ENCODE measurements around the gene GRK1. TPM values are rescaled to one million over a fixed set of nuclear protein-coding genes. Genes with fewer than 3 reads are reported as not detected.
A peak's percentile ranks its signal among the peaks of the same experiment; 100 is the strongest.

GRK1 gene
- total and polyA plus RNA-seq, 4 donors: 0.36 to 0.97 (median 0.67) TPM

DNA sequence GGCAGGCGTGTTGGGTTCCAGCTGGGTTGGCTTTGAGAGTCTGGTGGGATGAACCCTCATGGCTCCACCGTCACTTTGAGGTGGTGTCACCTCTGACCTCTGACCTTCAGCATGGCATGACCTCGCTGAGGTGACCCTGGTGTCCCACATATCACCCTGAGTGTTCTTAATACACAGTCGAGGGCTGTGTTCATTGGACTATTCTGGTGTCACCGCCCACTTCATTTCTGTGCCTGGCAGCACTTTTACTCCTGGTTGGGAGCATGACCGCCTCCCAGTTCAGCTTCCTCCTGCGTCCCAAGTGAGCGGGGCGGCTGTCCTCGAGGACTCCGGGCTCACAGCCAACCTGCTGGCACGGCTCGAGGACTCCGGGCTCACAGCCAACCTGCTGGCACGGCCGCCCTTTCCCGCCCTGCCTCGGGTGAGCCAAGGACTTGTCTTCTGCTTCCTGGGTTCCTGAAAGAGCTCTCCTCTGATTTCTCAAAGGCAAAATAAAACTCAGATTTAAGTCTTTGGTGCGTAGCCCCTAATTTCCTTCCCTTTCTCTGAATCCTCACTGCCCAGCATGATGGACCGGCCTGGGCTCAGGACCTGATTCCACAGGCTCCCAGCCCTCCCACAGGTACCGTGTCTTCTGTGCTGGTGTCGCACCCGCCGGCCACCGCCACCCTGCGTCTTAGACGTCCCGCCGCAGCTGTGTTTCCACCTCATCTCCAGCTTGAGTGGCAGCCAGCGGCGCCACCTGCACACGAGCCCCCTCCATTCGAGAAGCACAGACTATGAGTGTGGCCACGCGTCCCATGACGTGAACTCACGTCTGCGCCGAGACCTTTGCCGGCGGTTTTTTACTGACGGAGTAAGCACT, 19.4 kb upstream of the GRK1 start:
- H3K36me3 ChIP-seq (ENCODE audit: control insufficient read depth, insufficient read depth, low read length): peaks cover 15% of the 10 kb centered on the region
- peak; percentile 41 to 93 (median 68) for DNase-seq (ENCODE audit: low read depth in 4 of 6, low spot score in 6 of 6)
- H3K4me3 ChIP-seq (ENCODE audit: low read depth, low read length): no peak overlapping the region
- no peaks in the 10 kb centered on the region for H3K27me3 ChIP-seq (ENCODE audit: control insufficient read depth, insufficient read depth, low read length)
- H3K27ac ChIP-seq (ENCODE audit: low read depth, low read length): peak overlapping the region; percentile 62
- no peaks in the 10 kb centered on the region for H3K9me3 ChIP-seq (ENCODE audit: control insufficient read depth, insufficient read depth, low read length)
- WGBS (ENCODE audit: insufficient coverage): 45% methylated on average over 40 of the region's 42 CpGs
- peaks cover 24% of the 10 kb centered on the region for H3K4me1 ChIP-seq (ENCODE audit: control insufficient read depth, insufficient read depth, low read length)

DNA sequence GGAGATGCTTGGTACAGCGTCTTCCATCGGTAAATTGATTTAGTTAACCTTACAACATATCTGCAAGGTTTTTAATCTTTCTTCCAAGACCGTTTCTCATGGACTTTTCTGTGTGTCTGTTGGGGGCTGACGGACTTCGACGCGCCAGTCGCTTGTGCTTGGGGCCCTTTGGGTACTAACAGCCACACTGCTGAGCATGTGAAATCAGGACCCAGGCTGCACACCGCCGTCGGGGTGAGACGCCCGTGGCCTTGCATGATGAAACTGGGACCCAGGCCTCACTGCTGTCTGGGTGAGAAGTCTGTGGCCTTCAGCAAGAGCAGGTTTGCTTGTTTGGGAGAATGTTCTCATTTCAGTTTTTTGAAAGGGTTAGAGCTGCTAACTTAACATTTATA, 18.8 kb upstream of the GRK1 start:
- peaks cover 18% of the 10 kb centered on the region for H3K36me3 ChIP-seq (ENCODE audit: control insufficient read depth, insufficient read depth, low read length)
- peaks cover 27% of the 10 kb centered on the region for H3K4me1 ChIP-seq (ENCODE audit: control insufficient read depth, insufficient read depth, low read length)
- H3K4me3 ChIP-seq (ENCODE audit: low read depth, low read length): no peak overlapping the region
- H3K27ac ChIP-seq (ENCODE audit: low read depth, low read length): no peak overlapping the region
- no peaks in the 10 kb centered on the region for H3K27me3 ChIP-seq (ENCODE audit: control insufficient read depth, insufficient read depth, low read length)
- no peak for DNase-seq (ENCODE audit: low read depth in 4 of 6, low spot score in 6 of 6)
- WGBS (ENCODE audit: insufficient coverage): 91% methylated on average over 11 of the region's 13 CpGs
- no peaks in the 10 kb centered on the region for H3K9me3 ChIP-seq (ENCODE audit: control insufficient read depth, insufficient read depth, low read length)

DNA sequence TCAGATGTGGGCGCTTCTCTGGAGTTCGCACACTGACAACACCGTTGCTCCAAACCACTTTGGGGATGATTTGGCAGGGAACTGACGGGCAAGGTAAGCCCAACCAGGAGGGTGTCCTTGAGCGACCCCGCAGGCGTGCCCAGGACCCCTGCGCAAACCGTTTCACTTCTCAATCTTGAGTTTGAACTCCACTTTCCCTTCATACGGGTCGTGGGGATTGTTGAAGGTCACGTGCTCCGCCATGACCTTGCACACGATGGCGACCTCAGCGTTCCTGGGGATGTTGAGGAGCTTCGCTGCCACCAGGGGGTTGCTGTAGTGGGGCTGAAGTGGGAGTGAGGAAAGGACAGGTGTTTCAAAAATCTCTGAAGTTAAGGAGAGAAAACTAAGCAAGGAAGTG, 17.8 kb upstream of the GRK1 start:
- WGBS (ENCODE audit: insufficient coverage): 85% methylated on average over 12 of the region's 17 CpGs
- no peaks in the 10 kb centered on the region for H3K27me3 ChIP-seq (ENCODE audit: control insufficient read depth, insufficient read depth, low read length)
- H3K4me3 ChIP-seq (ENCODE audit: low read depth, low read length): no peak overlapping the region
- no peak overlapping the region for H3K27ac ChIP-seq (ENCODE audit: low read depth, low read length)
- no peaks in the 10 kb centered on the region for H3K9me3 ChIP-seq (ENCODE audit: control insufficient read depth, insufficient read depth, low read length)
- peaks cover 34% of the 10 kb centered on the region for H3K4me1 ChIP-seq (ENCODE audit: control insufficient read depth, insufficient read depth, low read length)
- DNase-seq (ENCODE audit: low read depth in 4 of 6, low spot score in 6 of 6): no peak
- peaks cover 18% of the 10 kb centered on the region for H3K36me3 ChIP-seq (ENCODE audit: control insufficient read depth, insufficient read depth, low read length)

DNA sequence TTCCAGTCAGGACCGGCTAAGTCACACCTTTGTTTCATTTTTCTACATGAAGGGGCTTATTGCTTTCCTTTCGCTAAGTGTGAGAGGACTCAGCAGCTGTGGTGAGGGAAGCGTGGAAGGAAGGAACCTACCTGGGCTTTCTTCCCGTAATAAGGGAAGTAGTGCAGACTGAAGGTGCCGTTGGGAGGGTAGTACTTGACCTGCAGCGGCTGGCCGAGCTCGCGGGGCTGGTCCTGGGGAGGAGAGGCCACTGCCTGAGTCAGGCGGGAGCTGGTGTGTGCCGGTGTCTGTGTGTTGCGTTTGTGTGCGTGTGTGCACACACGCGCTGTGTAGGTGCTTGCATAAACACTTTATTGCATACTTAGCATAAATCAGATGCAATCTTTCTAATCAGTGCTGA, 16.7 kb upstream of the GRK1 start:
- Histone ChIP-seq H3K4me1 (ENCODE audit: control insufficient read depth, insufficient read depth, low read length) (peaks cover 44% of the 10 kb centered on the region), H3K4me3 (ENCODE audit: low read depth, low read length) (no peak overlapping the region), H3K36me3 (ENCODE audit: control insufficient read depth, insufficient read depth, low read length) (peaks cover 18% of the 10 kb centered on the region), H3K27ac (ENCODE audit: low read depth, low read length) (no peak overlapping the region), H3K27me3 (ENCODE audit: control insufficient read depth, insufficient read depth, low read length) (no peaks in the 10 kb centered on the region), H3K9me3 (ENCODE audit: control insufficient read depth, insufficient read depth, low read length) (no peaks in the 10 kb centered on the region)
- no peak for DNase-seq (ENCODE audit: low read depth in 4 of 6, low spot score in 6 of 6)
- WGBS (ENCODE audit: insufficient coverage): 98% methylated on average over 11 of the region's 15 CpGs

DNA sequence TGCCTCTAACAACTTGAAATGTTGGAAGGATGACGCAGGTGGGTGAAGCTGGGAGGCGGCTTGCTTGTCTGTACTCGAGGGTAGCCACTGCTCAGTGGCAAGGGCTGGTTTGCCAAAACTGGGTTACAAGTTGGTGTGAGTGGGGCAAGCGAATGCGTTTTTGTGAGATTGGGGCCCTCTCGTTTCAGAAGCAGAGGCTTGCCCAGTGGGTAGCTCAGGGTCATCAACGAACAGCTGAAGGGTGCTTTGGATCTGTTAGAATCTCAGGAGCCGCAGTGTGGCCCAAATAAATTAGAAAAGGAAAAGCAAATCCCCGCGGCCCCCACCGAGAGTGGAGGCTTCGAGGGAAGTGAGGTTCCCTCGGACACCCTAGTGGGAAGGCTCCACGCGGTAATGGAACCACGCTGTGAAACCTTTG, 16.3 kb upstream of the GRK1 start:
- peaks cover 18% of the 10 kb centered on the region for H3K36me3 ChIP-seq (ENCODE audit: control insufficient read depth, insufficient read depth, low read length)
- no peak overlapping the region for H3K4me3 ChIP-seq (ENCODE audit: low read depth, low read length)
- peaks cover 49% of the 10 kb centered on the region for H3K4me1 ChIP-seq (ENCODE audit: control insufficient read depth, insufficient read depth, low read length)
- WGBS (ENCODE audit: insufficient coverage): 90% methylated on average over 13 of the region's 16 CpGs
- no peak for DNase-seq (ENCODE audit: low read depth in 4 of 6, low spot score in 6 of 6)
- H3K27me3 ChIP-seq (ENCODE audit: control insufficient read depth, insufficient read depth, low read length): no peaks in the 10 kb centered on the region
- no peak overlapping the region for H3K27ac ChIP-seq (ENCODE audit: low read depth, low read length)
- H3K9me3 ChIP-seq (ENCODE audit: control insufficient read depth, insufficient read depth, low read length): no peaks in the 10 kb centered on the region

DNA sequence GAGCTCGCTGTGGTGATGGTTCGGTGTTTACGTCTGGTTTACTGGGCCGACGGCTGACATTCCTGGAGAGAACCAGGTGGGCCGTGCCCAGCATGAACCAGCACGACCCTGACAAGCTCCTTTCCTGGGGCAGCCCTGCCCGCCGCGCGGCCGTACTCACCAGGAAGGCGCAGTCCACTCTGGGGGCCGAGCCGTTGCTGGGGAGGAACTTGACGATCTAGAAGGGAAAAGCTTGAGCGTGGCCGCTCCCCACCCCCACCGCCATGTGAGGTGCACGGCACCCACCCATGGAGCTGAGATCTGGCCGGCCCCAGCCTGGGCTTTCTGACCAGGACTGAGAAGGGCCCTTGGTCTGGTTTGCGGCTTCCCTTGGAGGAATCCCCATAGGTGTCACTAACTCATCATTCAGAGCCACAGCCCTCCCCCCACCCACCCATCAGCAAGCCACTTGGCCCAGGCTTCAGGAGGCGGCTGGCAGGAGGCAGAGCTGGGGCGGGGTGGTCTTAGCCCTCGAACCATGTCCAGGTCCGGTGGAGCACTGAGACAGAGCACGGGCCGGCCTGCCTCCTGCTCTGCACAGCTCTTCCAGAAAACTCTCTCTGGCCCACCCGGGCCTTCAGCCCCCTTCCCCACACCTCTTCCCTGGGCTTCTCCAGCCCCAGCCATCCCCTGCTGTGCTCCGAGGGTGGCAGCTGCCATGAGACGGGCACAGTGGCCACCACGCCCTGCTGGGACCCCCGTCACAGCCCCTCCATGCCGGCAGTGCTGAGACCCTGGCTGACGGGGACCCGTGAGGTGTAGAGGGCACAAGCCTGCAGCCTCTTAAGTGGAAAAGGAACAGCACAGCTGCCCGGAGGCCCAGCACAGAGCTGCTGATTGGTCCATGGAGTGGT, 15.3 kb upstream of the GRK1 start:
- H3K36me3 ChIP-seq (ENCODE audit: control insufficient read depth, insufficient read depth, low read length): peaks cover 22% of the 10 kb centered on the region
- peaks cover 49% of the 10 kb centered on the region for H3K4me1 ChIP-seq (ENCODE audit: control insufficient read depth, insufficient read depth, low read length)
- no peak overlapping the region for H3K4me3 ChIP-seq (ENCODE audit: low read depth, low read length)
- 93% methylated on average over 37 of the region's 37 CpGs for WGBS (ENCODE audit: insufficient coverage)
- DNase-seq (ENCODE audit: low read depth in 4 of 6, low spot score in 6 of 6): no peak
- no peaks in the 10 kb centered on the region for H3K9me3 ChIP-seq (ENCODE audit: control insufficient read depth, insufficient read depth, low read length)
- H3K27ac ChIP-seq (ENCODE audit: low read depth, low read length): no peak overlapping the region
- no peaks in the 10 kb centered on the region for H3K27me3 ChIP-seq (ENCODE audit: control insufficient read depth, insufficient read depth, low read length)

DNA sequence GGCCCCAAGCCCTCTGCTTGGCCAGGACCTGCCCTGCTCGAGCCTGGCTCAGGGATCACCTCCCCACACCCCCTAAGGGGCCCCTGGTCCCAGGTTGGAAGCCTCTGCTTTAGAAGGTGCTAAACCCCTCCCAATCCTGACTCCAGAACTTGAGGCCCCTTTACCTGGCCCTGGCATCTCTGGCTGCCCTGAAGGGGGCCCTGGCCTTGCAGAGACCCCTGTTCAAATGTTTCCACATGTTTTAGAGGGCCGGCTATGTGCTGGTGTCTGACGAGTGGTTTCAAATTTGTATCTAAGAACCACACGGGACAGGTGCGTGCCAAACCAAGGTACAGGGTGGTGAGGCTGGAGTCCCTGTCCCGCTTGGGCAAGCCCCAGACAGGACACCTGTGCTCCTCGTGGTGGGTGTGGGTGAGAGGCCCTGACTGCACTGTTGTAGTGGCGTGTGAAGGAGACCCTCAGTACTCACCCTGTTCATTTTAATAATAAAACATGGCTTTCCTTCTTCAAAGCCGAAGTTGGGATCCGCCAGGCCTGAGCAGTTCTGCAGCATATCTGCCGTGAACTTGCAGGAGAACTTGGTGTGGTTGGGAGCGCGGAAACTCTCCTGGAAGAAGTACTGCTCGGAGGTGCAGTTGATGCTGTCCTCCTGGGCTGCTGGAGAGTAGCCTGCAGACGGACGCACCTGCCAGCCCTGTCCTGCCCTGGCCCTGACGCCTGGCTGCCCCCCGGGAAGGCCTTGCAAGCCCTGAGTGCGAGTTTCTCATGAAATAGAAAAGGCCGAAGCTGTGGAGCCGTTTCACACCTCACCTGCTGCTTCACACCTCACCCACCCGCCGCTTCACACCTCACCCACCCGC, 14.4 kb upstream of the GRK1 start:
- peaks cover 40% of the 10 kb centered on the region for H3K4me1 ChIP-seq (ENCODE audit: control insufficient read depth, insufficient read depth, low read length)
- H3K27ac ChIP-seq (ENCODE audit: low read depth, low read length): no peak overlapping the region
- H3K4me3 ChIP-seq (ENCODE audit: low read depth, low read length): no peak overlapping the region
- H3K9me3 ChIP-seq (ENCODE audit: control insufficient read depth, insufficient read depth, low read length): no peaks in the 10 kb centered on the region
- 94% methylated on average over 21 of the region's 24 CpGs for WGBS (ENCODE audit: insufficient coverage)
- peaks cover 25% of the 10 kb centered on the region for H3K36me3 ChIP-seq (ENCODE audit: control insufficient read depth, insufficient read depth, low read length)
- H3K27me3 ChIP-seq (ENCODE audit: control insufficient read depth, insufficient read depth, low read length): no peaks in the 10 kb centered on the region
- no peak for DNase-seq (ENCODE audit: low read depth in 4 of 6, low spot score in 6 of 6)

DNA sequence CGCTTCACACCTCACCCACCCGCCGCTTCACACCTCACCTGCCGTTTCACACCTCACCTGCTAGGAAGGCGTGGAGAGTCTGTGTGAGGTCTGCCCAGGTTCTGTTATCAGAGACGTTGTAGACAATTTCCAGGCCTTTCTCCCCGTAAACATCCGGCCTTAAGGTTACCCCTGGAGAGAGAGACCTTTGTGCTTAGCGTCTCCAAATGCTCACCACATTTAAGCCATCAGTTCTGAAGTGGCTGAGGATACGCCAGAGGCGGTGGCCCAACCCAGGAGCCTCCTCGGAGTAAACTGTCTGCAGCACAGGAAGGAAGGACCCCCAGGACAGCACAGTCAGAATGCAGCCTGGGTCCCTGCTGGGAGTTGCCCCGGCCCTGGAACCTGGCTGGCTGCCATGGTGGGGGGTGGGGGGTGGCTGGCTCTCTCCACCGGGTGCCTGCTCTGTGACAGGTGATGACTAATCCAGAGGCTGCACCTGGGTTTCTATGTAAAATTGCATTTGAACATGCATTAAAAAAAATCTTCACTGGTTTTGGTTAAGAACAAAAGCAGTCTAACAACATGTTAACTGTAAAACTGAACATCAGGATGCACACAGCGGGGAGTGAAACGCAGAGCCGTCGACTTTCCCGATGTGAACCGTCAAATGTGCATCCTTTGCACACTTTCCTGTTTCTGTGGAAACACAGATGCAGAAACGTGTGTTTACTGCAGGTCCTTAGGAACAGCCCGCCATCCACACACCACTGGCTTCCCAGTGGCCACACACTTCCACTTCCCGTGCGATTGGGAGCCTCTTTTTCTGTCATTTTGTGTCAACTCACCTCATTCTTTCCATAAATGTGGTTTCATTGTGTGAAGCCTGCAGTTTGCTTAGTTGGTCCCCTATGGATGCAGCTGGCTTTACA, 13.5 kb upstream of the GRK1 start:
- Histone ChIP-seq H3K4me1 (ENCODE audit: control insufficient read depth, insufficient read depth, low read length) (peaks cover 32% of the 10 kb centered on the region), H3K27ac (ENCODE audit: low read depth, low read length) (no peak overlapping the region), H3K36me3 (ENCODE audit: control insufficient read depth, insufficient read depth, low read length) (peaks cover 22% of the 10 kb centered on the region), H3K9me3 (ENCODE audit: control insufficient read depth, insufficient read depth, low read length) (no peaks in the 10 kb centered on the region), H3K4me3 (ENCODE audit: low read depth, low read length) (no peak overlapping the region), H3K27me3 (ENCODE audit: control insufficient read depth, insufficient read depth, low read length) (no peaks in the 10 kb centered on the region)
- WGBS (ENCODE audit: insufficient coverage): 35% methylated on average over 13 of the region's 24 CpGs
- peak in 1 of 6 donors; percentile 48 for DNase-seq (ENCODE audit: low read depth in 4 of 6, low spot score in 6 of 6)
